ENCODE results near the gene ALMS1. TPM values are rescaled to one million over a fixed set of nuclear protein-coding genes. Genes with fewer than 3 reads are reported as not detected.

ALMS1 gene
- total RNA-seq, 1 experiment from 2014 or later: 7.4 TPM

GRCh38 chr2:73383036-73383435, 2.6 kb upstream of the ALMS1 start:
- Mint-ChIP-seq H3K4me1 (ENCODE audit: low read depth, unreplicated experiment) (no peaks in the 10 kb centered on the region), H3K27me3 (ENCODE audit: insufficient read depth, unreplicated experiment) (peaks cover 13% of the 10 kb centered on the region)
- TF ChIP-seq CTCF (IDR thresholded peaks at IDR 0.05; ENCODE audit: insufficient read depth in 1 of 2, low read depth in 1 of 2, low read length in 1 of 2, severe bottlenecking in 1 of 2, unreplicated experiment in 1 of 2): no peak

GRCh38 chr2:73385123-73385503, 523 bp upstream of the ALMS1 start:
- Mint-ChIP-seq H3K9me3 (ENCODE audit: unreplicated experiment) (no peaks in the 10 kb centered on the region), H3K36me3 (ENCODE audit: insufficient read depth, unreplicated experiment) (no peaks in the 10 kb centered on the region)
- POLR2A ChIA-PET: interaction anchor here (0.6 to 0.8 kb wide), 2 partner anchors 95 to 152 kb away, joined by 3 to 6 read pairs; partner anchors contain the start of gene PRADC1

More at GRCh38 chr2:73383036-73383435, 2.6 kb upstream of the ALMS1 start:
- ChIA-PET CTCF (no interaction called here), POLR2A (no interaction called here)
- Histone ChIP-seq H3K9me3 (no peaks in the 10 kb centered on the region), H3K36me3 (ENCODE audit: control insufficient read depth, insufficient read depth, low read length) (no peaks in the 10 kb centered on the region), H3K27me3 (replicated peaks; ENCODE audit: control insufficient read depth, insufficient read depth, low read length) (no peaks in the 10 kb centered on the region), H3K4me1 (peaks cover 4% of the 10 kb centered on the region; the same call in 1 of the 2 replicates), H3K4me3 (ENCODE audit: low read depth, low read length) (no peak overlapping the region)
- Mint-ChIP-seq H3K4me3 (ENCODE audit: unreplicated experiment) (no peak overlapping the region), H3K9me3 (ENCODE audit: unreplicated experiment) (no peaks in the 10 kb centered on the region), H3K27ac (ENCODE audit: unreplicated experiment) (no peak overlapping the region), H3K36me3 (ENCODE audit: insufficient read depth, unreplicated experiment) (no peaks in the 10 kb centered on the region)
- intact Hi-C loops (cut with micrococcal nuclease; ENCODE audit: unreplicated experiment): no loop called here
- no peak for DNase-seq
- BruUV-seq (replicated peaks): no TSS peak

GRCh38 chr2:73386342-73386868, 769 bp downstream of the ALMS1 start:
- no peaks in the 10 kb centered on the region for H3K9me3 ChIP-seq
- H3K4me1 ChIP-seq: peaks cover 4% of the 10 kb centered on the region; the same call in 1 of the 2 replicates
- peak overlapping the region; percentile 95 for H3K4me3 ChIP-seq (ENCODE audit: low read depth, low read length)
- no peaks in the 10 kb centered on the region for H3K36me3 ChIP-seq (ENCODE audit: control insufficient read depth, insufficient read depth, low read length)
- ChIA-PET CTCF (no interaction called here), POLR2A (no interaction called here)
- BruUV-seq (replicated peaks): no TSS peak
- Mint-ChIP-seq H3K27me3 (ENCODE audit: insufficient read depth, unreplicated experiment) (no peaks in the 10 kb centered on the region), H3K27ac (ENCODE audit: unreplicated experiment) (peak overlapping the region; percentile 86), H3K4me1 (ENCODE audit: low read depth, unreplicated experiment) (no peaks in the 10 kb centered on the region), H3K36me3 (ENCODE audit: insufficient read depth, unreplicated experiment) (no peaks in the 10 kb centered on the region), H3K4me3 (ENCODE audit: unreplicated experiment) (peak overlapping the region; percentile 93), H3K9me3 (ENCODE audit: unreplicated experiment) (no peaks in the 10 kb centered on the region)
- DNase-seq: no peak
- TF ChIP-seq CTCF (IDR thresholded peaks at IDR 0.05; ENCODE audit: insufficient read depth in 1 of 2, low read depth in 1 of 2, low read length in 1 of 2, severe bottlenecking in 1 of 2, unreplicated experiment in 1 of 2): no peak
- intact Hi-C loops (cut with micrococcal nuclease; ENCODE audit: unreplicated experiment): no loop called here
- no peaks in the 10 kb centered on the region for H3K27me3 ChIP-seq (replicated peaks; ENCODE audit: control insufficient read depth, insufficient read depth, low read length)

More at GRCh38 chr2:73385123-73385503, 523 bp upstream of the ALMS1 start:
- H3K4me3 Mint-ChIP-seq (ENCODE audit: unreplicated experiment): peak overlapping the region; percentile 93
- BruUV-seq (replicated peaks): no TSS peak
- TF ChIP-seq CTCF (IDR thresholded peaks at IDR 0.05; ENCODE audit: insufficient read depth in 1 of 2, low read depth in 1 of 2, low read length in 1 of 2, severe bottlenecking in 1 of 2, unreplicated experiment in 1 of 2): no peak
- intact Hi-C loops (cut with micrococcal nuclease; ENCODE audit: unreplicated experiment): no loop called here
- H3K36me3 ChIP-seq (ENCODE audit: control insufficient read depth, insufficient read depth, low read length): no peaks in the 10 kb centered on the region
- H3K27me3 ChIP-seq (replicated peaks; ENCODE audit: control insufficient read depth, insufficient read depth, low read length): no peaks in the 10 kb centered on the region
- H3K4me3 ChIP-seq (ENCODE audit: low read depth, low read length): peak overlapping the region; percentile 95
- H3K27ac Mint-ChIP-seq (ENCODE audit: unreplicated experiment): peak overlapping the region; percentile 86
- no peaks in the 10 kb centered on the region for H3K9me3 ChIP-seq
- CTCF ChIA-PET: interaction anchor here (0.6 to 1.1 kb wide), 2 partner anchors 12 to 522 kb away, joined by 5 read pairs; no protein-coding TSS in a partner anchor
- no peaks in the 10 kb centered on the region for H3K4me1 Mint-ChIP-seq (ENCODE audit: low read depth, unreplicated experiment)
- peaks cover 4% of the 10 kb centered on the region; the same call in 1 of the 2 replicates for H3K4me1 ChIP-seq
- peak in 1 of 2 experiments; percentile 2 for DNase-seq
- H3K27me3 Mint-ChIP-seq (ENCODE audit: insufficient read depth, unreplicated experiment): peaks cover 4% of the 10 kb centered on the region

Measured in Caco-2 (cell line).